NK-92 treated with Interleukin-12 subunit alpha and Interleukin-12 subunit beta, amount 100 ng/mL, for 24 hours (cell line): ENCODE results near the gene PALB2.

Experiments
- DNase-seq: peaks from one replicate; lab custom pipeline; 2025; lab: John Stamatoyannopoulos, UW

The PALB2 gene

GRCh38 chr16:23581764-23582163 is 59.3 kb downstream of the PALB2 start:
- DNase-seq = no peak

GRCh38 chr16:23580391-23580790 is 60.7 kb downstream of the PALB2 start:
- no peak for DNase-seq

GRCh38 chr16:23579371-23579770 is 61.7 kb downstream of the PALB2 start:
- DNase-seq = no peak

- DNase-seq = no peak
Observed at GRCh38 chr16:23578101-23578830, 62.8 kb downstream of the PALB2 start.

- DNase-seq = no peak
Observed at GRCh38 chr16:23577493-23577892, 63.6 kb downstream of the PALB2 start.

GRCh38 chr16:23575834-23576233 is 65.3 kb downstream of the PALB2 start:
- DNase-seq = no peak

GRCh38 chr16:23573817-23574216 is 67.3 kb downstream of the PALB2 start:
- DNase-seq = no peak

GRCh38 chr16:23572394-23572793 is 68.7 kb downstream of the PALB2 start:
- no peak for DNase-seq

GRCh38 chr16:23571895-23572294 is 69.2 kb downstream of the PALB2 start:
- DNase-seq = no peak

GRCh38 chr16:23570992-23571632 is 70.0 kb downstream of the PALB2 start:
- no peak for DNase-seq

- DNase-seq = no peak
Observed at GRCh38 chr16:23567602-23568001, 73.5 kb downstream of the PALB2 start.

GRCh38 chr16:23566724-23567123 is 74.4 kb downstream of the PALB2 start:
- no peak for DNase-seq

GRCh38 chr16:23564575-23565363 is 76.3 kb downstream of the PALB2 start:
- DNase-seq = no peak

- DNase-seq = no peak
Observed at GRCh38 chr16:23563186-23563585, 77.9 kb downstream of the PALB2 start.

- DNase-seq = no peak
Observed at GRCh38 chr16:23562505-23562904, 78.6 kb downstream of the PALB2 start.

- no peak for DNase-seq
Observed at GRCh38 chr16:23561586-23561985, 79.5 kb downstream of the PALB2 start.

GRCh38 chr16:23557779-23558702 is 83.1 kb downstream of the PALB2 start:
- peak; percentile 19 for DNase-seq

GRCh38 chr16:23556881-23557778 is 84.0 kb downstream of the PALB2 start, which contains the start of the genes EARS2 and UBFD1:
Gene EARS2, minus strand, starts transcription at chr16:23557350. Its CDS starts 7 bp downstream, at chr16:23557343.
Gene UBFD1, plus strand, starts transcription at chr16:23557727. Its CDS starts 16 bp downstream, at chr16:23557743.
- DNase-seq = peak; percentile 99

- no peak for DNase-seq
Observed at GRCh38 chr16:23554536-23554935, 86.6 kb downstream of the PALB2 start.
